ENCODE measurements around the gene SLC25A22. TPM values are rescaled to one million over a fixed set of nuclear protein-coding genes. Genes with fewer than 3 reads are reported as not detected.

The SLC25A22 gene
- total RNA-seq, 1 donor from 2014 or later: 35.6 TPM

DNA sequence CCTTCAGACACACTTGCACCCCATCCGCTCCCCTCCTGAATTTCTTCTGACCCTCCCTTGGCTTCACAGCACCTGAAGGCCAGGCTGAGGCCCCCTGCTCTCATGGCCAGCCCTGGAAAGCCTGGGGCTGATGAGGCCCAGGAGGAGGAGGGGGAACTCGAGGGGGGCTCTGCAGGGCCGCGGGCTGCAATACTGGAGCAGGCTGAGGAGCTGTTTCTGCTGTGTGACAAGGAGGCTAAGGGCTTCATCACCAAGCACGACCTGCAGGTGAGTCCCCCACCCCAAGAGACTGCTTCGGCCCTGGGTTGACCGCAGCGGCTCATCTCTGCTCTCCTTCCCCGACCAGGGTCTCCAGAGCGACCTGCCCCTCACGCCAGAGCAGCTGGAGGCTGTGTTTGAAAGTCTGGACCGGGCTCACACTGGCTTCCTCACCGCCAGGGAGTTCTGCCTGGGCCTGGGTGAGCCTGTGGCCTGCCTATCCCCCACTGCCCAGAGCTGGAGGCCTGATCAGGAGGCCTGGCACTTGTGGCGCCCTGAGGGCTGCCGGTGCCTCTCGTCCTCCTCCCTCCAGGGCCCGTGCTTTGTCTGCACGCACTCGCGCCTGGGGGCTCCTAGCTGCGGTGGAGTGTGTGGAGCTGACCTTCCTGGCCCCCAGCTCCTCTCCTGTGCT lies 30.6 kb upstream of the SLC25A22 start:
- peak overlapping the region; percentile 29 for H3K27ac Mint-ChIP-seq
- peak overlapping the region; percentile 83 for H3K4me3 Mint-ChIP-seq
- peaks cover 45% of the 10 kb centered on the region for H3K27me3 Mint-ChIP-seq

DNA sequence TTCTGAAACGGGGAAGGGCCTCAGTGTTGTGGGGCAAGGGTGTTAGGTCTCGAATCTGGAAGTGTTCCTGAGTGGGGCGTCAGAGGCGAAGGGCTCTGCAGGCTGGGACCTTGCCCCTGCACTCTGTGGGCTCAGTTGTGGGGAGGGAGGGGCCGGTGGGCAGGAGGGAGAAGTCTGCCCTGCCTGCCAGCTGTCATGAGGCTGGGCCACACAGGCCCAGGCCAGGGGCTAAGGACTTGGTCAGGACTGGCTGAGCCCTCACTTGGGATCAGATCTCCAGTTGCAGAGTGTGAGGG lies 29.8 kb upstream of the SLC25A22 start, which contains the start of gene CRACR2B:
TSS of gene CRACR2B (plus strand) at position 23 of the 296 bp plus-strand sequence. CDS start 689 bp downstream, outside the sequence.
- DNase-seq (ENCODE audit: extremely low spot score, unreplicated experiment): no peak
- Mint-ChIP-seq H3K9me3 (no peaks in the 10 kb centered on the region), H3K36me3 (no peaks in the 10 kb centered on the region), H3K4me3 (peak within 1 kb of the TSS; percentile 83), H3K4me1 (ENCODE audit: unreplicated experiment) (peaks cover 10% of the 10 kb centered on the region), H3K27me3 (peaks cover 45% of the 10 kb centered on the region), H3K27ac (peak within 1 kb of the TSS; percentile 56)
- TF ChIP-seq, protein P1, sequence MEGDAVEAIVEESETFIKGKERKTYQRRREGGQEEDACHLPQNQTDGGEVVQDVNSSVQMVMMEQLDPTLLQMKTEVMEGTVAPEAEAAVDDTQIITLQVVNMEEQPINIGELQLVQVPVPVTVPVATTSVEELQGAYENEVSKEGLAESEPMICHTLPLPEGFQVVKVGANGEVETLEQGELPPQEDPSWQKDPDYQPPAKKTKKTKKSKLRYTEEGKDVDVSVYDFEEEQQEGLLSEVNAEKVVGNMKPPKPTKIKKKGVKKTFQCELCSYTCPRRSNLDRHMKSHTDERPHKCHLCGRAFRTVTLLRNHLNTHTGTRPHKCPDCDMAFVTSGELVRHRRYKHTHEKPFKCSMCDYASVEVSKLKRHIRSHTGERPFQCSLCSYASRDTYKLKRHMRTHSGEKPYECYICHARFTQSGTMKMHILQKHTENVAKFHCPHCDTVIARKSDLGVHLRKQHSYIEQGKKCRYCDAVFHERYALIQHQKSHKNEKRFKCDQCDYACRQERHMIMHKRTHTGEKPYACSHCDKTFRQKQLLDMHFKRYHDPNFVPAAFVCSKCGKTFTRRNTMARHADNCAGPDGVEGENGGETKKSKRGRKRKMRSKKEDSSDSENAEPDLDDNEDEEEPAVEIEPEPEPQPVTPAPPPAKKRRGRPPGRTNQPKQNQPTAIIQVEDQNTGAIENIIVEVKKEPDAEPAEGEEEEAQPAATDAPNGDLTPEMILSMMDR (conservative IDR thresholded peaks at IDR 0.05): no peak

More for the DNA sequence above, 30.6 kb upstream of the SLC25A22 start:
- H3K36me3 Mint-ChIP-seq: no peaks in the 10 kb centered on the region
- no peaks in the 10 kb centered on the region for H3K9me3 Mint-ChIP-seq
- TF ChIP-seq, protein P1 (conservative IDR thresholded peaks at IDR 0.05): no peak
- peaks cover 10% of the 10 kb centered on the region for H3K4me1 Mint-ChIP-seq (ENCODE audit: unreplicated experiment)
- no peak for DNase-seq (ENCODE audit: extremely low spot score, unreplicated experiment)

DNA sequence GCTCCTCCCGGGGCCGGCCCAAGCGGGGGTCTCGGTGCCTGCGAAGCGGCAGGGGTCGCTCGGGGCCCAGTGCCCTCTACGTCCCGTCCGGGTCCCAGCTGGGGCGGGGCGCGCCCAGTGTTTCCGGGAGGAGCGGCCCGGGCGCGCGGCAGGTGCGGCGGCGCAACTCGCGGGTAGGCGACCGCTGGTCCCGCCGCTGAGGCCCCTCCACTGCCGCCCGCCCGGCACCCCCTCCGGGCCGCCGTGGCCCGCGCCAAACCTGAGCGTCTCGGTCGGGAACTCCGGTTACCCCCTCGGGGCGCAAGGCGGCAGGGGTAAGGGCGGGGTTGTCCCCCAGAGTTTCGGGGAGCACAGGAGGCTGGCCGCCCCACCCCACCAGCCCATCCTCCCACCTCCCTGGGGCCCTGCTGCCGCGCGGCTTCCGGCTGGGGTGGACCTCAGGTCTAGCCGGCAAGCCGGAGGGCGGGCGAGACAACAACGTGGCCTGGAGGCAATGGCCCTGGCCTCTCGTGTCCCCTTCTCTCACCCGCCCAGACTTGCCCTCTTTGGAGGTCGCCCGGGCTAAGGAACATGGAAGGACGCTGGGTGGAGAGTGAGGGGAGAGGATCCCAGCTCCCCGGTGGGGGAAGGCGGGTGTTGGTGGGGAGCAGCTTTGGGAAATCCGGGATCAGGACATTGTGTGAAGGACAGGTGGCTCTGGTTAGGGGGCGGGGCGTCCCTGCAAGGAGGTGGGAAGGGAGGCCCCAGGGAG lies 29.2 kb upstream of the SLC25A22 start:
- Mint-ChIP-seq H3K4me1 (ENCODE audit: unreplicated experiment) (peaks cover 10% of the 10 kb centered on the region), H3K36me3 (no peaks in the 10 kb centered on the region), H3K27me3 (peaks cover 44% of the 10 kb centered on the region), H3K9me3 (no peaks in the 10 kb centered on the region), H3K4me3 (peak overlapping the region; percentile 83), H3K27ac (peak overlapping the region; percentile 56)
- TF ChIP-seq, protein P1 (conservative IDR thresholded peaks at IDR 0.05): no peak
- DNase-seq (ENCODE audit: extremely low spot score, unreplicated experiment): no peak

DNA sequence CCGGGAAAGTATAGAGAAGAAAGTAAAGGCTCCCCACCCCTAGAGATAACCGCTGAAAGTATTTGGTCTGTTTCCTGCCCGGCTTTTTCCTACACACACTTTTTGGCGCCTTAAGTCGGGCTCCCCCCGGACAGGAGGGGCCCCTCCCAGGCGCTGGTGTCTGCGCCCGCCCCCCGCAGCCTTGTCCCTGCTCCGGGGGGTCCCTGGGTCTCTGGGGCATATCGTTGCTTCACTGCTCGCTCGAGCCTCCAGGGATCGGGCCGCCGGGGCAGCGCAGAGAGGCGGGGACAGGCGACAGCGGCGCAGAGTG lies 28.7 kb upstream of the SLC25A22 start:
- Mint-ChIP-seq H3K27me3 (peaks cover 40% of the 10 kb centered on the region), H3K4me1 (ENCODE audit: unreplicated experiment) (peaks cover 10% of the 10 kb centered on the region), H3K27ac (peak overlapping the region; percentile 79), H3K36me3 (no peaks in the 10 kb centered on the region), H3K4me3 (peak overlapping the region; percentile 77), H3K9me3 (no peaks in the 10 kb centered on the region)
- TF ChIP-seq, protein P1 (conservative IDR thresholded peaks at IDR 0.05): no peak
- no peak for DNase-seq (ENCODE audit: extremely low spot score, unreplicated experiment)

DNA sequence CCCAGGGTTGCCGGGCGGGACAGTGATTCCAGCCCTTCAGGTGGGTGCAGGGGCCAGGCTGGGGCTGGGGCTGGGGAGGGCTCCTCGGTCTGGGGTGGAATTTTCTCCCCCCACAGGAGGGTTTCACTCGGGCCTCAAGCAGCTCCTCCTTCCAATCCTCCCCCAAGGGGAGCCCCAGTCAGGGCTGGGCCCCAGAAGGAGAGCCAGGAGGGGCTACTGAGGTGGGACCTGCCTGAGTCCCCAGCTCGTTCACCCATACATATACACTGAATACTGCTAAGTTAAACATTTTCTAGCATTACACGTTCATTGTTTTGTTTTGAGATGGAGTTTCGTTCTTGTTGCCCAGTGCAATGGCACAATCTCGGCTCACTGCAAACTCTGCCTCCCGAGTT lies 28.1 kb upstream of the SLC25A22 start:
- DNase-seq (ENCODE audit: extremely low spot score, unreplicated experiment): no peak
- H3K4me1 Mint-ChIP-seq (ENCODE audit: unreplicated experiment): peaks cover 10% of the 10 kb centered on the region
- TF ChIP-seq, protein P1 (conservative IDR thresholded peaks at IDR 0.05): no peak
- no peaks in the 10 kb centered on the region for H3K36me3 Mint-ChIP-seq
- H3K4me3 Mint-ChIP-seq: peak overlapping the region; percentile 77
- H3K27me3 Mint-ChIP-seq: peaks cover 34% of the 10 kb centered on the region
- no peaks in the 10 kb centered on the region for H3K9me3 Mint-ChIP-seq
- H3K27ac Mint-ChIP-seq: peak overlapping the region; percentile 79

All from type B pancreatic cell (in vitro differentiated cells).